ENCODE data around the gene VTI1A. TPM values are rescaled to one million over a fixed set of nuclear protein-coding genes. Genes with fewer than 3 reads are reported as not detected.
A peak's percentile ranks its signal among the peaks of the same experiment; 100 is the strongest.

The VTI1A gene
- total and polyA plus RNA-seq, 2 of the 8 experiments (the other 6 are each of a cell fraction or from before 2014, with no cell fraction given) = 6.0 to 20.0 TPM

- H4K20me1 ChIP-seq (replicated peaks in 1 of 2; ENCODE audit: control insufficient read depth in 1 of 2, insufficient read depth in 2 of 2, low read length in 2 of 2) = no peaks in the 10 kb centered on the region
- H3K56ac ChIP-seq (replicated peaks; ENCODE audit: insufficient read length, low read depth, low read length) = no peak overlapping the region
- peaks cover 0 to 7% (median under 1%) of the 10 kb centered on the region in 4 experiments; a peak in 3 of 7 replicates for H3K4me1 ChIP-seq (replicated peaks in 1 of 4; ENCODE audit: control insufficient read depth in 3 of 4, insufficient read depth in 4 of 4, low read length in 3 of 4)
- H3K4me2 ChIP-seq (ENCODE audit: insufficient read depth in 1 of 2, low read depth in 2 of 2, low read length in 2 of 2) = no peak overlapping the region
- no peak overlapping the region for H3K14ac ChIP-seq (ENCODE audit: insufficient read length)
- no peak overlapping the region for H4K91ac ChIP-seq (replicated peaks; ENCODE audit: insufficient read length, low read length)
- no peak overlapping the region for H4K5ac ChIP-seq (ENCODE audit: insufficient read length, low read depth, low read length)
- H3K79me2 ChIP-seq (ENCODE audit: control insufficient read depth in 1 of 2, insufficient read depth in 2 of 2, low read length in 2 of 2) = no peaks in the 10 kb centered on the region
- H3K9me3 ChIP-seq (ENCODE audit: insufficient read depth in 2 of 2, low read depth in 1 of 2, low read length in 1 of 2) = no peaks in the 10 kb centered on the region
- H2BK12ac ChIP-seq (ENCODE audit: low read depth, low read length) = no peak overlapping the region
- no peak overlapping the region for H3K4ac ChIP-seq (replicated peaks; ENCODE audit: insufficient read length, low read depth, low read length)
- no peak overlapping the region for H3K4me3 ChIP-seq (ENCODE audit: extremely low read depth in 1 of 4, insufficient read depth in 2 of 4, low read depth in 3 of 4, low read length in 4 of 4)
- no peak for TF ChIP-seq CBX8 (IDR thresholded peaks at IDR 0.05; ENCODE audit: borderline replicate concordance, low read depth, low read length)
- peak; percentile 76 for TF ChIP-seq TEAD4 (IDR thresholded peaks at IDR 0.05; ENCODE audit: low read depth, low read length)
- H2BK5ac ChIP-seq (ENCODE audit: low read depth, low read length) = no peak overlapping the region
- H3K18ac ChIP-seq (ENCODE audit: extremely low read depth, low read length) = no peak overlapping the region
- CTCF ChIA-PET (ENCODE audit: partially characterized antibody) = interaction anchor here (0.7 to 1.7 kb wide), 3 partner anchors 13 to 138 kb away, joined by 3 to 4 read pairs (median 4); no protein-coding TSS in a partner anchor
- no peaks in the 10 kb centered on the region; a peak in 1 of 8 replicates for H3K36me3 ChIP-seq (ENCODE audit: control insufficient read depth in 2 of 4, insufficient read depth in 4 of 4, low read length in 3 of 4)
- H3K27me3 ChIP-seq (replicated peaks in 1 of 4; ENCODE audit: control insufficient read depth in 3 of 4, extremely low read depth in 1 of 4, insufficient read depth in 3 of 4, low read length in 3 of 4) = no peaks in the 10 kb centered on the region
- H3K79me1 ChIP-seq (ENCODE audit: low read depth, low read length) = no peaks in the 10 kb centered on the region
- WGBS, 2 experiments (ENCODE audit: extremely low coverage in 1 of 2, insufficient coverage in 1 of 2, insufficient read length in 1 of 2, insufficient replicate concordance in 2 of 2, low coverage in 1 of 2, low lambda C conversion rate in 2 of 2, missing lambda C conversion rate in 1 of 2) = 78% methylated on average over 9 of the region's 9 CpGs; no CpG with 5 or more reads in 1 of the 2 experiments
- H2AFZ ChIP-seq (ENCODE audit: low read length) = no peak overlapping the region
- no peak overlapping the region for H3K27ac ChIP-seq (ENCODE audit: low read depth, low read length)
- H3K9ac ChIP-seq (replicated peaks in 1 of 4; ENCODE audit: extremely low read depth in 1 of 4, low read depth in 3 of 4, low read length in 3 of 4) = no peak overlapping the region
- no peak overlapping the region for H3K23ac ChIP-seq (ENCODE audit: insufficient read length)
- H2BK120ac ChIP-seq (replicated peaks; ENCODE audit: low read depth, low read length) = no peak overlapping the region
- H4K8ac ChIP-seq (ENCODE audit: extremely low read depth, insufficient read depth, low read length) = no peak overlapping the region
- POLR2A ChIA-PET (ENCODE audit: partially characterized antibody) = no interaction called here
- no peaks in the 10 kb centered on the region for H3K23me2 ChIP-seq (ENCODE audit: low read depth, low read length)
- no peak overlapping the region for H2BK20ac ChIP-seq (ENCODE audit: low read length)
- no peak for FAIRE-seq
- no peak overlapping the region; the same call in 1 of the 2 replicates for H2BK15ac ChIP-seq (ENCODE audit: low read length)
- no peak for DNase-seq (ENCODE audit: low read depth in 1 of 2, low spot score in 2 of 2)
- 0 out of 2 replicates have a peak overlapping the region, but pooled peaks have one; percentile 18 for H2AK5ac ChIP-seq (ENCODE audit: low read depth, low read length)
Observed at GRCh38 chr10:112583236-112583939, 136.4 kb downstream of the VTI1A start.
